ENCODE measurements around the gene LXN. TPM values are rescaled to one million over a fixed set of nuclear protein-coding genes. Genes with fewer than 3 reads are reported as not detected.

Gene LXN
- polyA plus RNA-seq, 1 donor (not counting 4 experiments of a cell fraction or from before 2014, with no cell fraction given) = 8.4 TPM

- H3K4me2 ChIP-seq (ENCODE audit: control insufficient read depth, extremely low read depth, insufficient read depth, low read depth, low read length) = no peak overlapping the region
These were observed 40.6 kb upstream of the LXN start for GRCh38 chr3:158713094-158713499.

GRCh38 chr3:158712443-158712842 lies 40.0 kb upstream of the LXN start:
- no peak for FAIRE-seq
- H3K27me3 ChIP-seq (ENCODE audit: control insufficient read depth, extremely low read depth, insufficient read depth, low read length) = no peaks in the 10 kb centered on the region
- no peaks in the 10 kb centered on the region for H3K9me1 ChIP-seq (ENCODE audit: control insufficient read depth, extremely low read depth, insufficient read depth, low read length)
- no peak overlapping the region for H2AFZ ChIP-seq (ENCODE audit: control insufficient read depth, low read length)
- peaks cover 0 to 4% of the 10 kb centered on the region in 2 experiments for H3K36me3 ChIP-seq (ENCODE audit: control insufficient read depth in 2 of 2, extremely low read depth in 1 of 2, insufficient read depth in 2 of 2, low read length in 2 of 2)
- no peak overlapping the region for H3K4me3 ChIP-seq (ENCODE audit: control insufficient read depth in 2 of 3, extremely low read depth in 1 of 3, insufficient read depth in 2 of 3, low read depth in 1 of 3, low read length in 3 of 3)
- peaks cover 27% of the 10 kb centered on the region for H3K4me1 ChIP-seq (ENCODE audit: control insufficient read depth, extremely low read depth, insufficient read depth, low read length)
- H4K20me1 ChIP-seq (ENCODE audit: control insufficient read depth, extremely low read depth, insufficient read depth, low read length) = no peaks in the 10 kb centered on the region
- no peak for DNase-seq (ENCODE audit: low read depth, low spot score)
- dilution Hi-C loops (cut with MboI; ENCODE audit: extremely low pct_ligation_motif_present, low sequenced_read_pairs) = loop anchor here (10.0 kb wide), 1 partner anchor 72 kb away; no protein-coding TSS in a partner anchor
- TF ChIP-seq EZH2 (IDR thresholded peaks at IDR 0.05; ENCODE audit: low read length) (no peak), CTCF (optimal IDR thresholded peaks at IDR 0.05 in 1 of 3, IDR thresholded peaks at IDR 0.05 in 1 of 3, conservative IDR thresholded peaks at IDR 0.05 in 1 of 3; ENCODE audit: extremely low read depth in 1 of 3, insufficient read depth in 2 of 3, low read length in 3 of 3) (no peak)
- no peak overlapping the region for H3K9ac ChIP-seq (ENCODE audit: control insufficient read depth, extremely low read depth, insufficient read depth, low read length)
- no peaks in the 10 kb centered on the region for H3K9me3 ChIP-seq (ENCODE audit: control insufficient read depth, low read depth, low read length)
- H3K27ac ChIP-seq (ENCODE audit: control insufficient read depth, insufficient read depth, low read length) = peak overlapping the region; percentile 27
- H3K4me2 ChIP-seq (ENCODE audit: control insufficient read depth, extremely low read depth, insufficient read depth, low read depth, low read length) = no peak overlapping the region
- H3K79me2 ChIP-seq (ENCODE audit: control insufficient read depth, insufficient read depth, low read length) = no peaks in the 10 kb centered on the region

More at GRCh38 chr3:158713094-158713499, 40.6 kb upstream of the LXN start:
- Histone ChIP-seq H3K4me1 (ENCODE audit: control insufficient read depth, extremely low read depth, insufficient read depth, low read length) (peaks cover 27% of the 10 kb centered on the region), H3K4me3 (ENCODE audit: control insufficient read depth in 2 of 3, extremely low read depth in 1 of 3, insufficient read depth in 2 of 3, low read depth in 1 of 3, low read length in 3 of 3) (no peak overlapping the region), H3K27ac (ENCODE audit: control insufficient read depth, insufficient read depth, low read length) (no peak overlapping the region), H3K9me3 (ENCODE audit: control insufficient read depth, low read depth, low read length) (no peaks in the 10 kb centered on the region), H3K27me3 (ENCODE audit: control insufficient read depth, extremely low read depth, insufficient read depth, low read length) (no peaks in the 10 kb centered on the region), H3K36me3 (ENCODE audit: control insufficient read depth in 2 of 2, extremely low read depth in 1 of 2, insufficient read depth in 2 of 2, low read length in 2 of 2) (peaks cover 0 to 4% of the 10 kb centered on the region in 2 experiments), H3K9me1 (ENCODE audit: control insufficient read depth, extremely low read depth, insufficient read depth, low read length) (no peaks in the 10 kb centered on the region), H3K79me2 (ENCODE audit: control insufficient read depth, insufficient read depth, low read length) (no peaks in the 10 kb centered on the region), H4K20me1 (ENCODE audit: control insufficient read depth, extremely low read depth, insufficient read depth, low read length) (no peaks in the 10 kb centered on the region), H2AFZ (ENCODE audit: control insufficient read depth, low read length) (no peak overlapping the region), H3K9ac (ENCODE audit: control insufficient read depth, extremely low read depth, insufficient read depth, low read length) (no peak overlapping the region)
- dilution Hi-C loops (cut with MboI; ENCODE audit: extremely low pct_ligation_motif_present, low sequenced_read_pairs) = loop anchor here (10.0 kb wide), 1 partner anchor 72 kb away; no protein-coding TSS in a partner anchor
- no peak for FAIRE-seq
- DNase-seq (ENCODE audit: low read depth, low spot score) = no peak
- TF ChIP-seq EZH2 (IDR thresholded peaks at IDR 0.05; ENCODE audit: low read length) = no peak
- no peak for TF ChIP-seq CTCF (optimal IDR thresholded peaks at IDR 0.05 in 1 of 3, IDR thresholded peaks at IDR 0.05 in 1 of 3, conservative IDR thresholded peaks at IDR 0.05 in 1 of 3; ENCODE audit: extremely low read depth in 1 of 3, insufficient read depth in 2 of 3, low read length in 3 of 3)
